Fibroblast of lung (primary cell): ENCODE measurements around the gene MYH10. TPM values are rescaled to one million over a fixed set of nuclear protein-coding genes. Genes with fewer than 3 reads are reported as not detected.

Source experiments
- DNase-seq, 2 donors: peaks; one replicate each; pipeline versions ENCODE4 v3.0.0 to v3.0.0-alpha.2; 2010; ENCODE audit warnings: low read depth in 2 of 2
- H2AFZ ChIP-seq: 2 replicates; pipeline ENCODE4 v1.5.1; 2012; ENCODE audit warnings: low read length, control low read depth, inconsistent platforms
- H3K27ac ChIP-seq: 2 replicates; pipeline ENCODE4 v1.5.1; 2011; ENCODE audit warnings: low read length, control low read depth; ENCODE audit not compliant: insufficient read depth
- H3K27me3 ChIP-seq: 2 replicates; pipeline ENCODE4 v1.5.1; 2011; ENCODE audit warnings: mild to moderate bottlenecking, low read length; ENCODE audit not compliant: control insufficient read depth, insufficient read depth
- H3K36me3 ChIP-seq: 2 replicates; pipeline ENCODE4 v1.5.1; 2011; ENCODE audit warnings: low read length; ENCODE audit not compliant: control insufficient read depth, insufficient read depth
- H3K4me1 ChIP-seq: 2 replicates; pipeline ENCODE4 v1.5.1; 2011; ENCODE audit warnings: low read length; ENCODE audit not compliant: control insufficient read depth, insufficient read depth; ENCODE audit errors: extremely low read depth
- H3K4me2 ChIP-seq: 2 replicates; pipeline ENCODE4 v1.5.1; 2011; ENCODE audit warnings: low read length, control low read depth; ENCODE audit not compliant: insufficient read depth; ENCODE audit errors: extremely low read depth
- H3K4me3 ChIP-seq, 4 experiments: fragments of 200-600 bp in 1 of 4; sonication (generic) in 1 of 4; replicated peaks in 1 of 4; 2 replicates each; pipeline ENCODE4 v1.5.1; 2011 to 2016; ENCODE audit warnings: low read length in 4 of 4, low read depth in 3 of 4, mild to moderate bottlenecking in 3 of 4, control low read depth in 2 of 4, inconsistent platforms in 1 of 4, mixed read lengths in 1 of 4; ENCODE audit not compliant: insufficient read depth in 1 of 4; ENCODE audit errors: control extremely low read depth in 1 of 4
- H3K79me2 ChIP-seq: 2 replicates; pipeline ENCODE4 v1.5.1; 2012; ENCODE audit warnings: mild to moderate bottlenecking, low read length, inconsistent platforms; ENCODE audit not compliant: control insufficient read depth, insufficient read depth
- H3K9ac ChIP-seq: 2 replicates; pipeline ENCODE4 v1.5.1; 2011; ENCODE audit warnings: mild to moderate bottlenecking, low read length, control low read depth; ENCODE audit not compliant: insufficient read depth
- H3K9me3 ChIP-seq: 2 replicates; pipeline ENCODE4 v1.5.1; 2012; ENCODE audit warnings: low read depth, low read length; ENCODE audit not compliant: control insufficient read depth, insufficient read depth
- H4K20me1 ChIP-seq: 2 replicates; pipeline ENCODE4 v1.5.1; 2011; ENCODE audit warnings: low read length; ENCODE audit not compliant: control insufficient read depth, insufficient read depth; ENCODE audit errors: extremely low read depth
- CTCF ChIP-seq, 2 donors: IDR thresholded peaks in 1 of 2; conservative IDR thresholded peaks in 1 of 2; 1 replicate in 1 of 2; 2 replicates in 1 of 2; pipeline ENCODE4 v1.5.1; 2011 to 2012; ENCODE audit warnings: low read length in 2 of 2, control low read depth in 1 of 2, inconsistent platforms in 1 of 2, low read depth in 1 of 2, mild to moderate bottlenecking in 1 of 2
- EZH2 ChIP-seq: IDR thresholded peaks from 2 replicates; pipeline ENCODE4 v1.5.1; 2012; ENCODE audit warnings: low read length, control low read depth, mild to moderate bottlenecking; ENCODE audit errors: missing control alignments
- polyA plus RNA-seq, 2 donors: library from polyadenylated mRNA; depleted of rRNA in 1 of 2; stranded (reverse) in 1 of 2; unstranded in 1 of 2; fragments of >200 nt; gene quantifications; 2 replicates each; pipeline ENCODE4 v1.2.1, GENCODE V29; 2011 to 2012; ENCODE audit warnings: missing spikeins in 1 of 2
- total RNA-seq: library from RNA; depleted of rRNA; stranded (reverse); fragments of >200 nt; gene quantifications from 2 replicates; pipeline ENCODE4 v1.2.1, GENCODE V29; 2014

Gene MYH10
- total and polyA plus RNA-seq, 2 donors (not counting 1 experiment from before 2014, with no cell fraction given): 54.6 to 104 TPM

- H3K4me3 ChIP-seq: no peak overlapping the region
- H4K20me1 ChIP-seq: no peaks in the 10 kb centered on the region
- no peak overlapping the region for H3K9ac ChIP-seq
- H3K4me2 ChIP-seq: no peak overlapping the region
- no peaks in the 10 kb centered on the region for H3K9me3 ChIP-seq
- H3K27me3 ChIP-seq: no peaks in the 10 kb centered on the region
- no peak overlapping the region for H2AFZ ChIP-seq
- TF ChIP-seq CTCF (conservative IDR thresholded peaks at IDR 0.05 in 1 of 2, IDR thresholded peaks at IDR 0.05 in 1 of 2; ENCODE audit: low read depth in 1 of 2, low read length in 2 of 2): no peak
- no peak for TF ChIP-seq EZH2
- no peaks in the 10 kb centered on the region for H3K79me2 ChIP-seq
- no peak overlapping the region for H3K27ac ChIP-seq
- peaks cover 36% of the 10 kb centered on the region for H3K36me3 ChIP-seq
- no peak for DNase-seq
- H3K4me1 ChIP-seq: peaks cover 9% of the 10 kb centered on the region
Measured at GRCh38 chr17:8477715-8478441, 152.6 kb downstream of the MYH10 start.

GRCh38 chr17:8477171-8477570 is 153.4 kb downstream of the MYH10 start:
- Histone ChIP-seq H3K79me2 (no peaks in the 10 kb centered on the region), H3K4me3 (no peak overlapping the region), H3K27ac (no peak overlapping the region), H4K20me1 (no peaks in the 10 kb centered on the region), H3K27me3 (no peaks in the 10 kb centered on the region), H3K4me1 (peaks cover 9% of the 10 kb centered on the region), H3K4me2 (no peak overlapping the region), H3K9ac (no peak overlapping the region), H3K9me3 (no peaks in the 10 kb centered on the region), H2AFZ (no peak overlapping the region), H3K36me3 (peaks cover 36% of the 10 kb centered on the region)
- no peak for DNase-seq
- TF ChIP-seq EZH2: no peak
- TF ChIP-seq CTCF (conservative IDR thresholded peaks at IDR 0.05 in 1 of 2, IDR thresholded peaks at IDR 0.05 in 1 of 2; ENCODE audit: low read depth in 1 of 2, low read length in 2 of 2): no peak

- no peak overlapping the region for H3K4me3 ChIP-seq
- H3K4me2 ChIP-seq: no peak overlapping the region
- H4K20me1 ChIP-seq: no peaks in the 10 kb centered on the region
- TF ChIP-seq EZH2 (no peak), CTCF (conservative IDR thresholded peaks at IDR 0.05 in 1 of 2, IDR thresholded peaks at IDR 0.05 in 1 of 2; ENCODE audit: low read depth in 1 of 2, low read length in 2 of 2) (no peak)
- peaks cover 9% of the 10 kb centered on the region for H3K4me1 ChIP-seq
- no peak for DNase-seq
- no peaks in the 10 kb centered on the region for H3K9me3 ChIP-seq
- no peak overlapping the region for H3K27ac ChIP-seq
- peaks cover 37% of the 10 kb centered on the region for H3K36me3 ChIP-seq
- no peak overlapping the region for H3K9ac ChIP-seq
- no peaks in the 10 kb centered on the region for H3K79me2 ChIP-seq
- no peak overlapping the region for H2AFZ ChIP-seq
- H3K27me3 ChIP-seq: no peaks in the 10 kb centered on the region
Measured at GRCh38 chr17:8476741-8477140, 153.8 kb downstream of the MYH10 start.
